ENCODE measurements around the gene PAX8. TPM values are rescaled to one million over a fixed set of nuclear protein-coding genes. Genes with fewer than 3 reads are reported as not detected.

The PAX8 gene
- total and polyA plus RNA-seq, 10 of the 15 experiments (the other 5 are each of a cell fraction or from before 2014, with no cell fraction given) = 0.16 to 2.5 (median 0.97) TPM

- Histone ChIP-seq H4K20me1 (ENCODE audit: control insufficient read depth, insufficient read depth) (no peaks in the 10 kb centered on the region), H3K9me3 (replicated peaks; ENCODE audit: control insufficient read depth, insufficient read depth, low read length) (no peaks in the 10 kb centered on the region), H3K79me2 (ENCODE audit: control insufficient read depth, insufficient read depth, low read length) (no peaks in the 10 kb centered on the region), H3K4me1 (ENCODE audit: control insufficient read depth, insufficient read depth, low read length) (no peaks in the 10 kb centered on the region), H3K4me3 (no peak overlapping the region), H3K36me3 (ENCODE audit: control insufficient read depth in 2 of 2, insufficient read depth in 2 of 2, low read length in 1 of 2) (no peaks in the 10 kb centered on the region), H2AFZ (ENCODE audit: control insufficient read depth, low read depth, low read length) (no peak overlapping the region), H3K27ac (ENCODE audit: control insufficient read depth, insufficient read depth) (no peak overlapping the region), H3K9ac (ENCODE audit: control insufficient read depth, insufficient read depth, low read length) (no peak overlapping the region), H3K27me3 (replicated peaks in 1 of 2; ENCODE audit: control insufficient read depth in 2 of 2, insufficient read depth in 2 of 2, low read length in 1 of 2) (peaks cover 0 to 4% of the 10 kb centered on the region in 2 experiments; a peak in 2 of 4 replicates), H3K4me2 (ENCODE audit: control insufficient read depth, insufficient read depth) (no peak overlapping the region)
- BruUV-seq (replicated peaks) = no TSS peak
- intact Hi-C loops (cut with micrococcal nuclease; ENCODE audit: unreplicated experiment) (loop anchor here (10.0 kb wide), 1 partner anchor 84 kb away; no protein-coding TSS in a partner anchor), in situ Hi-C loops (cut with MboI) (no loop called here)
- WGBS (ENCODE audit: insufficient coverage, insufficient replicate concordance, low lambda C conversion rate, missing lambda C conversion rate) = 35% methylated on average over 25 of the region's 28 CpGs
- ChIA-PET SMC1A (ENCODE audit: uncharacterized antibody, unreplicated experiment) (no interaction called here), POLR2A (no interaction called here), RAD21 (ENCODE audit: unreplicated experiment) (no interaction called here), CTCF (no interaction called here)
- ATAC-seq (no peak), FAIRE-seq (no peak), DNase-seq (ENCODE audit: low read depth, low spot score) (no peak)
- TF ChIP-seq FOS (IDR thresholded peaks at IDR 0.05; ENCODE audit: borderline replicate concordance, extremely low read depth, insufficient read length) = no peak
- no peak for TF ChIP-seq MXI1 (IDR thresholded peaks at IDR 0.05; ENCODE audit: low read depth, low read length)
- no peak for TF ChIP-seq NBN (IDR thresholded peaks at IDR 0.05)
- TF ChIP-seq POU2F2 (IDR thresholded peaks at IDR 0.05; ENCODE audit: borderline replicate concordance, low read depth, low read length) = no peak
- TF ChIP-seq RAD21 (IDR thresholded peaks at IDR 0.05; ENCODE audit: insufficient read depth, low read depth, low read length) = no peak
- no peak for TF ChIP-seq CHD2 (IDR thresholded peaks at IDR 0.05; ENCODE audit: borderline replicate concordance, low read depth, low read length)
- TF ChIP-seq, protein P1, sequence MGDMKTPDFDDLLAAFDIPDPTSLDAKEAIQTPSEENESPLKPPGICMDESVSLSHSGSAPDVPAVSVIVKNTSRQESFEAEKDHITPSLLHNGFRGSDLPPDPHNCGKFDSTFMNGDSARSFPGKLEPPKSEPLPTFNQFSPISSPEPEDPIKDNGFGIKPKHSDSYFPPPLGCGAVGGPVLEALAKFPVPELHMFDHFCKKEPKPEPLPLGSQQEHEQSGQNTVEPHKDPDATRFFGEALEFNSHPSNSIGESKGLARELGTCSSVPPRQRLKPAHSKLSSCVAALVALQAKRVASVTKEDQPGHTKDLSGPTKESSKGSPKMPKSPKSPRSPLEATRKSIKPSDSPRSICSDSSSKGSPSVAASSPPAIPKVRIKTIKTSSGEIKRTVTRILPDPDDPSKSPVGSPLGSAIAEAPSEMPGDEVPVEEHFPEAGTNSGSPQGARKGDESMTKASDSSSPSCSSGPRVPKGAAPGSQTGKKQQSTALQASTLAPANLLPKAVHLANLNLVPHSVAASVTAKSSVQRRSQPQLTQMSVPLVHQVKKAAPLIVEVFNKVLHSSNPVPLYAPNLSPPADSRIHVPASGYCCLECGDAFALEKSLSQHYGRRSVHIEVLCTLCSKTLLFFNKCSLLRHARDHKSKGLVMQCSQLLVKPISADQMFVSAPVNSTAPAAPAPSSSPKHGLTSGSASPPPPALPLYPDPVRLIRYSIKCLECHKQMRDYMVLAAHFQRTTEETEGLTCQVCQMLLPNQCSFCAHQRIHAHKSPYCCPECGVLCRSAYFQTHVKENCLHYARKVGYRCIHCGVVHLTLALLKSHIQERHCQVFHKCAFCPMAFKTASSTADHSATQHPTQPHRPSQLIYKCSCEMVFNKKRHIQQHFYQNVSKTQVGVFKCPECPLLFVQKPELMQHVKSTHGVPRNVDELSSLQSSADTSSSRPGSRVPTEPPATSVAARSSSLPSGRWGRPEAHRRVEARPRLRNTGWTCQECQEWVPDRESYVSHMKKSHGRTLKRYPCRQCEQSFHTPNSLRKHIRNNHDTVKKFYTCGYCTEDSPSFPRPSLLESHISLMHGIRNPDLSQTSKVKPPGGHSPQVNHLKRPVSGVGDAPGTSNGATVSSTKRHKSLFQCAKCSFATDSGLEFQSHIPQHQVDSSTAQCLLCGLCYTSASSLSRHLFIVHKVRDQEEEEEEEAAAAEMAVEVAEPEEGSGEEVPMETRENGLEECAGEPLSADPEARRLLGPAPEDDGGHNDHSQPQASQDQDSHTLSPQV (IDR thresholded peaks at IDR 0.05) = no peak
- no peak for TF ChIP-seq CEBPB (IDR thresholded peaks at IDR 0.05; ENCODE audit: borderline replicate concordance in 1 of 2, low read depth in 2 of 2, low read length in 2 of 2)
- TF ChIP-seq, protein P2, sequence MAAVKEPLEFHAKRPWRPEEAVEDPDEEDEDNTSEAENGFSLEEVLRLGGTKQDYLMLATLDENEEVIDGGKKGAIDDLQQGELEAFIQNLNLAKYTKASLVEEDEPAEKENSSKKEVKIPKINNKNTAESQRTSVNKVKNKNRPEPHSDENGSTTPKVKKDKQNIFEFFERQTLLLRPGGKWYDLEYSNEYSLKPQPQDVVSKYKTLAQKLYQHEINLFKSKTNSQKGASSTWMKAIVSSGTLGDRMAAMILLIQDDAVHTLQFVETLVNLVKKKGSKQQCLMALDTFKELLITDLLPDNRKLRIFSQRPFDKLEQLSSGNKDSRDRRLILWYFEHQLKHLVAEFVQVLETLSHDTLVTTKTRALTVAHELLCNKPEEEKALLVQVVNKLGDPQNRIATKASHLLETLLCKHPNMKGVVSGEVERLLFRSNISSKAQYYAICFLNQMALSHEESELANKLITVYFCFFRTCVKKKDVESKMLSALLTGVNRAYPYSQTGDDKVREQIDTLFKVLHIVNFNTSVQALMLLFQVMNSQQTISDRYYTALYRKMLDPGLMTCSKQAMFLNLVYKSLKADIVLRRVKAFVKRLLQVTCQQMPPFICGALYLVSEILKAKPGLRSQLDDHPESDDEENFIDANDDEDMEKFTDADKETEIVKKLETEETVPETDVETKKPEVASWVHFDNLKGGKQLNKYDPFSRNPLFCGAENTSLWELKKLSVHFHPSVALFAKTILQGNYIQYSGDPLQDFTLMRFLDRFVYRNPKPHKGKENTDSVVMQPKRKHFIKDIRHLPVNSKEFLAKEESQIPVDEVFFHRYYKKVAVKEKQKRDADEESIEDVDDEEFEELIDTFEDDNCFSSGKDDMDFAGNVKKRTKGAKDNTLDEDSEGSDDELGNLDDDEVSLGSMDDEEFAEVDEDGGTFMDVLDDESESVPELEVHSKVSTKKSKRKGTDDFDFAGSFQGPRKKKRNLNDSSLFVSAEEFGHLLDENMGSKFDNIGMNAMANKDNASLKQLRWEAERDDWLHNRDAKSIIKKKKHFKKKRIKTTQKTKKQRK (IDR thresholded peaks at IDR 0.05; ENCODE audit: low read depth, low read length) = no peak
- no peak for TF ChIP-seq ZNF207 (IDR thresholded peaks at IDR 0.05; ENCODE audit: borderline replicate concordance)
- no peak for TF ChIP-seq FOXK2 (IDR thresholded peaks at IDR 0.05)
- no peak for TF ChIP-seq NR2F1 (conservative IDR thresholded peaks at IDR 0.05)
- TF ChIP-seq ZBTB40 (IDR thresholded peaks at IDR 0.05; ENCODE audit: borderline replicate concordance) = no peak
Observed at GRCh38 chr2:113291191-113291590, 12.5 kb upstream of the PAX8 start.

Data from GM12878 (cell line).